ENCODE results near the gene TMEM63C.

Gene TMEM63C

GRCh38 chr14:77197988-77198387, 16.4 kb downstream of the TMEM63C start:
- no peak for DNase-seq

- DNase-seq: peak in 1 of 56 donors; percentile 6
Measured at GRCh38 chr14:77198561-77198960, 17.0 kb downstream of the TMEM63C start.

- no peak for DNase-seq
Measured at GRCh38 chr14:77199590-77199989, 18.0 kb downstream of the TMEM63C start.

- DNase-seq: no peak
Measured at GRCh38 chr14:77200406-77200985, 18.9 kb downstream of the TMEM63C start.

GRCh38 chr14:77201696-77202095, 20.1 kb downstream of the TMEM63C start:
- no peak for DNase-seq

GRCh38 chr14:77203611-77204458, 22.2 kb downstream of the TMEM63C start:
- DNase-seq: peak in 31 of 56 donors; percentile 11 to 62 (median 29)

GRCh38 chr14:77204459-77204771, 22.8 kb downstream of the TMEM63C start:
- DNase-seq: peak in 9 of 56 donors; percentile 3 to 47 (median 23)

GRCh38 chr14:77204907-77205306, 23.3 kb downstream of the TMEM63C start:
- no peak for DNase-seq

GRCh38 chr14:77205566-77205965, 24.0 kb downstream of the TMEM63C start:
- DNase-seq: no peak

GRCh38 chr14:77206261-77206824, 24.7 kb downstream of the TMEM63C start:
- no peak for DNase-seq

- no peak for DNase-seq
Measured at GRCh38 chr14:77206877-77207389, 25.3 kb downstream of the TMEM63C start.

GRCh38 chr14:77208291-77208978, 26.8 kb downstream of the TMEM63C start:
- DNase-seq: peak in 45 of 56 donors; percentile 10 to 71 (median 41)

GRCh38 chr14:77208979-77209318, 27.4 kb downstream of the TMEM63C start:
- no peak for DNase-seq

GRCh38 chr14:77212097-77212870, 30.7 kb downstream of the TMEM63C start:
- peak in 2 of 56 donors; percentile 6 to 11 for DNase-seq

- peak in 28 of 56 donors; percentile 7 to 49 (median 25) for DNase-seq
Measured at GRCh38 chr14:77212943-77213678, 31.5 kb downstream of the TMEM63C start.

GRCh38 chr14:77213679-77214016, 32.0 kb downstream of the TMEM63C start:
- DNase-seq: no peak

- DNase-seq: no peak
Measured at GRCh38 chr14:77214216-77214615, 32.6 kb downstream of the TMEM63C start.

GRCh38 chr14:77217551-77217950, 36.0 kb downstream of the TMEM63C start:
- no peak for DNase-seq

- DNase-seq: peak in 12 of 56 donors; percentile 5 to 46 (median 21)
Measured at GRCh38 chr14:77219591-77219990, 38.0 kb downstream of the TMEM63C start.

GRCh38 chr14:77220246-77221017, 38.8 kb downstream of the TMEM63C start:
- no peak for DNase-seq
